Forelimb muscle (tissue), 1 donor: ENCODE results near the gene TAF11L2. TPM values are rescaled to one million over a fixed set of nuclear protein-coding genes. Genes with fewer than 3 reads are reported as not detected.
"Not testable (repeated sequence)": the region's sequence is repeated elsewhere in the genome, so short reads cannot be mapped to it uniquely, and the experiment has no call there.

ENCODE experiments used
- DNase-seq: peaks from one replicate; pipeline ENCODE4 v3.0.0-alpha.2; 2013; ENCODE audit warnings: low read depth
- polyA plus RNA-seq: library from polyadenylated mRNA; unstranded; fragments of 120-200 nt; gene quantifications from one replicate; pipeline ENCODE4 v1.2.1, GENCODE V29; 2013; ENCODE audit not compliant: insufficient read length

The TAF11L2 gene
- polyA plus RNA-seq, 1 donor = not detected

GRCh38 chr5:17526504-17526903 lies 28.5 kb downstream of the TAF11L2 start:
- not testable (repeated sequence) for DNase-seq

GRCh38 chr5:17528369-17528768 lies 30.3 kb downstream of the TAF11L2 start, which contains the start of gene TAF11L6:
TSS of gene TAF11L6 (plus strand) at chr5:17528669.
- DNase-seq = not testable (repeated sequence)

Other genes starting within 250 kb of the TAF11L2 start
- gene TAF11L3, start 20.1 kb downstream of the TAF11L2 start, polyA plus RNA-seq = not detected
- not detected for gene TAF11L4, start 23.6 kb downstream of the TAF11L2 start, polyA plus RNA-seq
- not detected for gene TAF11L5, start 27.0 kb downstream of the TAF11L2 start, polyA plus RNA-seq
- not detected for gene TAF11L6, start 30.4 kb downstream of the TAF11L2 start, polyA plus RNA-seq
- gene TAF11L7, start 87.5 kb downstream of the TAF11L2 start, polyA plus RNA-seq = not detected
- gene TAF11L8, start 92.7 kb downstream of the TAF11L2 start, polyA plus RNA-seq = not detected
- not detected for gene TAF11L9, start 96.2 kb downstream of the TAF11L2 start, polyA plus RNA-seq
- not detected for gene TAF11L10, start 99.6 kb downstream of the TAF11L2 start, polyA plus RNA-seq
- not detected for gene TAF11L11, start 106.0 kb downstream of the TAF11L2 start, polyA plus RNA-seq
- not detected for gene TAF11L12, start 112.2 kb downstream of the TAF11L2 start, polyA plus RNA-seq
- not detected for gene TAF11L13, start 133.9 kb downstream of the TAF11L2 start, polyA plus RNA-seq
- gene TAF11L14, start 136.2 kb downstream of the TAF11L2 start, polyA plus RNA-seq = not detected